HepG2 (cell line): ENCODE measurements around the gene MRPL9. TPM values are rescaled to one million over a fixed set of nuclear protein-coding genes. Genes with fewer than 3 reads are reported as not detected.

Experiments used
- GFI1 ChIP-seq: sonication (generic); formaldehyde crosslinking; IDR thresholded peaks from 2 replicates; pipeline ENCODE4 v1.5.0; 2020; ENCODE audit warnings: missing genetic modification reagents, mild to moderate bottlenecking, borderline replicate concordance
- HIVEP1 ChIP-seq: sonication (generic); formaldehyde crosslinking; IDR thresholded peaks from 2 replicates; pipeline ENCODE4 v1.4.0; 2020; ENCODE audit warnings: mild to moderate bottlenecking, missing genetic modification reagents
- IKZF5 ChIP-seq: IDR thresholded peaks from 2 replicates; pipeline ENCODE4 v1.6.1; 2018; ENCODE audit warnings: missing genetic modification reagents, mild to moderate bottlenecking, missing compliant biosample characterization
- MEF2D ChIP-seq: sonication (generic); formaldehyde crosslinking; IDR thresholded peaks from 2 replicates; pipeline ENCODE4 v1.5.1; 2020; ENCODE audit warnings: mild to moderate bottlenecking, missing genetic modification reagents
- MTF2 ChIP-seq: sonication (generic); formaldehyde crosslinking; IDR thresholded peaks from 2 replicates; pipeline ENCODE4 v1.5.0; 2020; ENCODE audit warnings: missing genetic modification reagents, borderline replicate concordance
- NR3C1 ChIP-seq: sonication (generic); formaldehyde crosslinking; IDR thresholded peaks from 2 replicates; pipeline ENCODE4 v1.4.0; 2020; ENCODE audit warnings: missing genetic modification reagents
- POLR2G ChIP-seq: fragments of 200-400 bp; formaldehyde crosslinking; IDR thresholded peaks from 2 replicates; pipeline ENCODE4 v1.6.1; 2018; ENCODE audit warnings: mild to moderate bottlenecking, low read depth, low read length, moderate library complexity
- SOX5 ChIP-seq: IDR thresholded peaks from 2 replicates; pipeline ENCODE4 v1.6.1; 2016; ENCODE audit warnings: borderline replicate concordance
- USF2 ChIP-seq, 2 experiments: sonication (generic) in 1 of 2; formaldehyde crosslinking in 1 of 2; IDR thresholded peaks; 2 replicates each; pipeline versions ENCODE4 v1.5.1 to v1.6.1; 2011 to 2020; ENCODE audit warnings: borderline replicate concordance in 1 of 2, low read depth in 1 of 2, low read length in 1 of 2, mild to moderate bottlenecking in 1 of 2, missing genetic modification reagents in 1 of 2, moderate library complexity in 1 of 2
- ZFP1 ChIP-seq: IDR thresholded peaks from 2 replicates; pipeline ENCODE4 v1.6.1; 2016
- ZMYM3 ChIP-seq: sonication (generic); formaldehyde crosslinking; IDR thresholded peaks from 2 replicates; pipeline ENCODE4 v1.5.1; 2020; ENCODE audit warnings: mild to moderate bottlenecking, missing genetic modification reagents
- ZNF17 ChIP-seq: sonication (generic); formaldehyde crosslinking; IDR thresholded peaks from 2 replicates; pipeline ENCODE4 v1.5.0; 2020; ENCODE audit warnings: mild to moderate bottlenecking, missing genetic modification reagents
- ZNF18 ChIP-seq: sonication (generic); formaldehyde crosslinking; IDR thresholded peaks from 2 replicates; pipeline ENCODE4 v1.8.0; 2022; ENCODE audit warnings: mild to moderate bottlenecking, missing genetic modification reagents; ENCODE audit not compliant: insufficient replicate concordance
- ZNF235 ChIP-seq: sonication (generic); formaldehyde crosslinking; IDR thresholded peaks from 2 replicates; pipeline ENCODE4 v1.8.1; 2023; ENCODE audit warnings: mild to moderate bottlenecking, missing genetic modification reagents, borderline replicate concordance
- ZNF354B ChIP-seq: sonication (generic); formaldehyde crosslinking; IDR thresholded peaks from 2 replicates; pipeline ENCODE4 v1.8.0; 2022; ENCODE audit warnings: mild to moderate bottlenecking, missing genetic modification reagents
- ZNF362 ChIP-seq: sonication (generic); formaldehyde crosslinking; IDR thresholded peaks from 2 replicates; pipeline ENCODE4 v1.4.0; 2020; ENCODE audit warnings: missing genetic modification reagents, mild to moderate bottlenecking, borderline replicate concordance
- ZNF513 ChIP-seq: sonication (generic); formaldehyde crosslinking; conservative IDR thresholded peaks from 2 replicates; pipeline ENCODE4 v1.5.0; 2020; ENCODE audit warnings: missing genetic modification reagents
- ZNF672 ChIP-seq: sonication (generic); formaldehyde crosslinking; IDR thresholded peaks from 2 replicates; pipeline ENCODE4 v1.8.1; 2022; ENCODE audit warnings: missing genetic modification reagents
- ZNF7 ChIP-seq: IDR thresholded peaks from 2 replicates; pipeline ENCODE4 v1.6.1; 2016; ENCODE audit warnings: missing biosample characterization, missing genetic modification reagents
- ZNF780A ChIP-seq: sonication (generic); formaldehyde crosslinking; IDR thresholded peaks from 2 replicates; pipeline ENCODE4 v1.8.0; 2022; ENCODE audit warnings: mild to moderate bottlenecking, missing genetic modification reagents, moderate library complexity
- ZNF792 ChIP-seq: IDR thresholded peaks from 2 replicates; pipeline ENCODE4 v1.6.1; 2016
- polyA plus RNA-seq, 8 experiments: library from polyadenylated mRNA; depleted of rRNA in 3 of 8; stranded (reverse) in 7 of 8; unstranded in 1 of 8; fragments of >200 nt; fragmentation: Illumina TruSeq in 4 of 8; extraction: Trizol in 4 of 8; gene quantifications; 2 replicates each; pipeline versions ENCODE4 v1.2.1 to v1.2.3, GENCODE V29; 2011 to 2016; ENCODE audit warnings: low read depth in 4 of 8, missing spikeins in 1 of 8, mixed read lengths in 1 of 8; ENCODE audit not compliant: insufficient read depth in 1 of 8
- total RNA-seq, 5 experiments: library from RNA; depleted of rRNA; stranded (reverse); fragments of >200 nt; fragmentation: Illumina TruSeq; extraction: Trizol; gene quantifications; 2 replicates each; pipeline ENCODE4 v1.2.3, GENCODE V29; 2016; ENCODE audit warnings: low read depth in 1 of 5

The MRPL9 gene
- total and polyA plus RNA-seq, 2 of the 13 experiments (the other 11 are each of a cell fraction or from before 2014, with no cell fraction given), result 72.1 to 107 TPM

- TF ChIP-seq HIVEP1 (peak; percentile 68; the same call in 1 of the 2 replicates), ZNF362 (CRISPR knock-in tag) (no peak), SOX5 (CRISPR knock-in tag) (no peak), ZNF17 (CRISPR knock-in tag) (no peak), ZFP1 (CRISPR knock-in tag) (no peak), ZNF235 (no peak; the same call in 1 of the 2 replicates), IKZF5 (peak; percentile 54), ZNF354B (CRISPR knock-in tag) (no peak), ZNF7 (no peak), ZNF18 (CRISPR knock-in tag) (no peak), ZNF792 (CRISPR knock-in tag) (no peak; the same call in 1 of the 2 replicates), MEF2D (peak; percentile 69; the same call in 1 of the 2 replicates), GFI1 (CRISPR knock-in tag) (no peak; the same call in 1 of the 2 replicates), ZMYM3 (peak; percentile 44; the same call in 1 of the 2 replicates), POLR2G (peak; percentile 91), ZNF672 (CRISPR knock-in tag) (no peak), NR3C1 (CRISPR knock-in tag) (no peak), USF2 (IDR thresholded peaks at IDR 0.05; ENCODE audit: low read depth, low read length) (no peak), USF2 (CRISPR knock-in tag; IDR thresholded peaks at IDR 0.05; ENCODE audit: borderline replicate concordance) (no peak), MTF2 (CRISPR knock-in tag) (no peak), ZNF780A (CRISPR knock-in tag) (no peak), ZNF513 (CRISPR knock-in tag) (no peak)
Observed at GRCh38 chr1:151762941-151763921, at the start of gene MRPL9 (continued).
